HuH-7 (cell line): Measurements from ENCODE around the gene STON2.

Source experiments
- DNase-seq: peaks from one replicate; pipeline ENCODE4 v3.0.0; 2011; ENCODE audit warnings: low spot score

The STON2 gene

GRCh38 chr14:81221579-81222102, 178.5 kb downstream of the STON2 start:
- DNase-seq = no peak

GRCh38 chr14:81220830-81221578, 179.1 kb downstream of the STON2 start, which contains the start of gene GTF2A1:
Gene GTF2A1, minus strand, starts transcription at chr14:81220959. Its CDS starts 441 bp downstream, at chr14:81220518.
- DNase-seq = peak; percentile 80

GRCh38 chr14:81220580-81220829, 179.6 kb downstream of the STON2 start:
- no peak for DNase-seq

GRCh38 chr14:81219759-81220579, 180.2 kb downstream of the STON2 start:
- no peak for DNase-seq

- peak; percentile 76 for DNase-seq
Observed at GRCh38 chr14:81219210-81219758, 180.8 kb downstream of the STON2 start.

- DNase-seq = no peak
Observed at GRCh38 chr14:81211844-81212243, 188.3 kb downstream of the STON2 start.
